Measurements from ENCODE around the gene CCDC192. TPM values are rescaled to one million over a fixed set of nuclear protein-coding genes. Genes with fewer than 3 reads are reported as not detected.

CCDC192 gene
- total RNA-seq, 2 donors from 2014 or later = not detected

DNA sequence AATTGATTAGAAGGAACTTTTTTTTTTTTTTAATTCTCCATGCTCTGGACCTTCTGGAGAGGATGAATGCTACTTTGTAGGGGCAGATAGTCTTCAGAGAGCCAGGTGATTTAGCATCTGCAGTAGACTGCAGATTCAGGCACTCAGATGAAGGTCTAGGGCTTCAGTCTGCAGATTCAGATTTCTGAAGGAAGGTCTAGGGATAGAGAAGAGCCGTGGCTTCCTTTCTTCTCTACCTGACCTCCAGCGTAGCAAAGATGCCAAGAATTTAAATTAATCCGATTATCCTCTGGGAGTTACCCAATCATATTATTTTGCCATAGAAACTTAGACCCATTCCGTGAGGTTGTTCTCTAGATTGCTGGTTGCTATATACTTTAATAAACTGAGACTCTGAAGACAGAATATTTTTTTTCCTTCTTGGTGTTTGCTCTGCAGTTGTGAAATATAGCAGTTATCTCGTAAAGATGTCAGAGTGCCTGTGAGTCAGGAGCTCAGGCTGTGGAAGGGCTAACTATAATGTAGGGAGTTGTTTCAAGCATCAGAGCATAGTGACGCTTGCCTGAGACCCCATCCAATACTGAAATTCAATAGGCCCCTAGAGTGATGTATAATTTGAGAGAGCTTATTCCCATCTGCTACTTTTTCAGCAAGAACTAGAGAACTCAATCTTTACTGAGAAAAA, 247.7 kb downstream of the CCDC192 start:
- DNase-seq (ENCODE audit: low spot score) (no peak), ATAC-seq (ENCODE audit: insufficient number of reproducible peaks, low FRiP score, low read depth) (no peak)
- Histone ChIP-seq H3K36me3 (no peaks in the 10 kb centered on the region), H3K4me1 (ENCODE audit: control insufficient read depth in 1 of 2, low read depth in 2 of 2) (no peaks in the 10 kb centered on the region), H3K4me3 (no peak overlapping the region), H3K27ac (no peak overlapping the region), H3K27me3 (replicated peaks; ENCODE audit: insufficient read depth) (no peaks in the 10 kb centered on the region), H3K9me3 (no peaks in the 10 kb centered on the region)
- TF ChIP-seq, protein P1, sequence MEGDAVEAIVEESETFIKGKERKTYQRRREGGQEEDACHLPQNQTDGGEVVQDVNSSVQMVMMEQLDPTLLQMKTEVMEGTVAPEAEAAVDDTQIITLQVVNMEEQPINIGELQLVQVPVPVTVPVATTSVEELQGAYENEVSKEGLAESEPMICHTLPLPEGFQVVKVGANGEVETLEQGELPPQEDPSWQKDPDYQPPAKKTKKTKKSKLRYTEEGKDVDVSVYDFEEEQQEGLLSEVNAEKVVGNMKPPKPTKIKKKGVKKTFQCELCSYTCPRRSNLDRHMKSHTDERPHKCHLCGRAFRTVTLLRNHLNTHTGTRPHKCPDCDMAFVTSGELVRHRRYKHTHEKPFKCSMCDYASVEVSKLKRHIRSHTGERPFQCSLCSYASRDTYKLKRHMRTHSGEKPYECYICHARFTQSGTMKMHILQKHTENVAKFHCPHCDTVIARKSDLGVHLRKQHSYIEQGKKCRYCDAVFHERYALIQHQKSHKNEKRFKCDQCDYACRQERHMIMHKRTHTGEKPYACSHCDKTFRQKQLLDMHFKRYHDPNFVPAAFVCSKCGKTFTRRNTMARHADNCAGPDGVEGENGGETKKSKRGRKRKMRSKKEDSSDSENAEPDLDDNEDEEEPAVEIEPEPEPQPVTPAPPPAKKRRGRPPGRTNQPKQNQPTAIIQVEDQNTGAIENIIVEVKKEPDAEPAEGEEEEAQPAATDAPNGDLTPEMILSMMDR (IDR thresholded peaks at IDR 0.05) = no peak

DNA sequence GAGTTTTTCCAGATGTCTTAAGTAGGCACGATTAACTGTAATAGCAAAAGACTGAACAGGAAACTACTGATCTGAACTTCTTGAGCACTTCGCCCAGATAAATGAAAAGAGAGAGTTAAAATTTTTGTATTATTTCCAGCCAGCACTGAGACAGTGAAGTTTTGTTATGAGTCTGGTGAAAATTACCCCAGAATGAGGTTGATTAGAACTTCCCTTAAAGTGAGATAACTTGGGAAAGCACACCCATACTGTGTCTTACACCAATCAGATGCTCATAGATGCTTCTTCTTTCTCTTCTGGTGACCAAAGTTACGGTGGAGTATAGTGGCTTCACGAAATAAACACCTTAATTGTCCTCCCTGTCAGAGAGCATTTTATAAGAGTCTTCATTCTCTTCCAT, 248.6 kb downstream of the CCDC192 start:
- TF ChIP-seq, protein P1 (IDR thresholded peaks at IDR 0.05) = no peak
- DNase-seq (ENCODE audit: low spot score) = no peak
- Histone ChIP-seq H3K36me3 (no peaks in the 10 kb centered on the region), H3K27me3 (replicated peaks; ENCODE audit: insufficient read depth) (no peaks in the 10 kb centered on the region), H3K27ac (no peak overlapping the region), H3K9me3 (no peaks in the 10 kb centered on the region), H3K4me3 (no peak overlapping the region), H3K4me1 (ENCODE audit: control insufficient read depth in 1 of 2, low read depth in 2 of 2) (no peaks in the 10 kb centered on the region)
- no peak for ATAC-seq (ENCODE audit: insufficient number of reproducible peaks, low FRiP score, low read depth)

DNA sequence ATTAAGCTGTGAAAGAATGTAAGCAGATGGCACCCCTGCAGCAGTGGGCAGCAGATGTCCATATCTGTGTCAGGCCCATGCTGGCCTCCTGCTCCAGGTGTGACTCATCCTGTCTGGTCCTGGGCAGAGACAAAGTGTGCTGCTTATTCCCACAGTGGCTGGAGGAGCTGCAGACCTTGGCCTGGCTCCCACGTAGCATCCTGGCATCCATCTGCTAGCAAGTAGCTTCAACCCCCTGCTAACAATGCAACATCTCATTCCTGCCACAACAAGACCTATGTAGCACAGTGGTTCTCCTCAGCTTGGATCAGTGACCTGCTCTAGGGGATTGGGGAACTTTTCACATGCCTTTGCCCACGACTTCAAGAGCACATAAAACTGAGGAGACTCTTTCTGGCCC, 254.0 kb downstream of the CCDC192 start:
- DNase-seq (ENCODE audit: low spot score) = no peak
- Histone ChIP-seq H3K9me3 (no peaks in the 10 kb centered on the region), H3K36me3 (no peaks in the 10 kb centered on the region), H3K4me1 (ENCODE audit: control insufficient read depth in 1 of 2, low read depth in 2 of 2) (peaks cover 0 to 15% of the 10 kb centered on the region in 2 donors), H3K27me3 (replicated peaks; ENCODE audit: insufficient read depth) (no peaks in the 10 kb centered on the region), H3K4me3 (no peak overlapping the region), H3K27ac (no peak overlapping the region)
- no peak for ATAC-seq (ENCODE audit: insufficient number of reproducible peaks, low FRiP score, low read depth)
- TF ChIP-seq, protein P1 (IDR thresholded peaks at IDR 0.05) = no peak

DNA sequence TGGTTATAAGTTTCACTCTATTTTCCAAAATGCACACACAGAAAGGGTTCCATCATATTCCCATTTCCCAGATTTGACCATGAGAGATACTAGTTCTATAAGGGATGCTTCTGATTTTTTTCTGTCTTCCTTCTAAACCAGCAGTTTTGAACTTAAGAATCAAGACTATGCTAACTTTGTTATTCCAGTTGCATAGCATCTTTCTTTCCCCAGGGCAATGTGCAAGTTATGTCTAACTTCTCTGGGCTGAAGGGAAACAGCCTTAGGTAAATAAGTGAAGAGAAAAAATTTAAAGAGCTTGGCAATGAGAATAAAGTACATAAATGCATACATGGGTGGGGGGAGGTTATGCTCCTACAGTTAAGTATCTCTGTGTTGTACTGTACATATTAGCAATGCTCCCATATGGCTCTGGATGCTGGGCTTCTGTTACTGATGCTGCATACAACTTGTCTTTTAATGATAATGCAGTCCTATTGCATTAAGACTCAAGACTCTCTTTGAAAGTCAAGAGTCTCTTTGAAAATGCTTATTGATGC, 254.6 kb downstream of the CCDC192 start:
- Histone ChIP-seq H3K9me3 (no peaks in the 10 kb centered on the region), H3K4me3 (no peak overlapping the region), H3K27ac (no peak overlapping the region), H3K4me1 (ENCODE audit: control insufficient read depth in 1 of 2, low read depth in 2 of 2) (peaks cover 0 to 15% of the 10 kb centered on the region in 2 donors), H3K36me3 (no peaks in the 10 kb centered on the region), H3K27me3 (replicated peaks; ENCODE audit: insufficient read depth) (no peaks in the 10 kb centered on the region)
- TF ChIP-seq, protein P1 (IDR thresholded peaks at IDR 0.05) = no peak
- DNase-seq (ENCODE audit: low spot score) = no peak
- ATAC-seq (ENCODE audit: insufficient number of reproducible peaks, low FRiP score, low read depth) = no peak

DNA sequence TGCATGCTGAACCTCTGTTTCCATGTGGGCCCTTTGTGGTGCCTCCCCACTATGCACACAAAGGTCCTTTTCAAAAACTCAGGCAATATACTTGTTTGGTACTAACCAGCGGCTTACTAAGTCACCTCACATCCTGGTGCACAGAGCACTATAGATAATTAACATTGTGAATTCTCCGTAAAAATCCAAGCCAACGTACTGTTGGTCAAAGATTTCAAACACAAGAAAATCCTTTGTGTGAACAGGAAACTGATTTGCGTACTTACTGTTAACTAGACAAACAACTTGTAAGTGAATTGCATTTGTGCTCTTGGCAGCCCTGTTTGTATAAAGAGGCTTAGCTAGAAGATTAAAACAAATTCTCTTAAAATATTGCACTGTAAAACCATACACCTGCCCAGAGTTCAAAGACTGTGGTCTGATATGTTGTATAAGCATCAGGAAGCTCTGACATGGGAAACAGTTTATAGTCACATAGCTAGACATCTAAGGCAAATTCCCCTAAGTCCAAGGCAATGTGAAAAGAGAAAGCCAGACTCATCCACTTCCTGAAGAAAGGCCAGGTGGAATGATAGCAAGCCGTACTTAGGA, 255.3 kb downstream of the CCDC192 start:
- Histone ChIP-seq H3K36me3 (no peaks in the 10 kb centered on the region), H3K27me3 (replicated peaks; ENCODE audit: insufficient read depth) (no peaks in the 10 kb centered on the region), H3K27ac (no peak overlapping the region), H3K4me3 (no peak overlapping the region), H3K4me1 (ENCODE audit: control insufficient read depth in 1 of 2, low read depth in 2 of 2) (peaks cover 0 to 15% of the 10 kb centered on the region in 2 donors), H3K9me3 (no peaks in the 10 kb centered on the region)
- TF ChIP-seq, protein P1 (IDR thresholded peaks at IDR 0.05) = no peak
- ATAC-seq (ENCODE audit: insufficient number of reproducible peaks, low FRiP score, low read depth) (no peak), DNase-seq (ENCODE audit: low spot score) (no peak)
